ENCODE results near the gene BAZ2B.

The BAZ2B gene

DNA sequence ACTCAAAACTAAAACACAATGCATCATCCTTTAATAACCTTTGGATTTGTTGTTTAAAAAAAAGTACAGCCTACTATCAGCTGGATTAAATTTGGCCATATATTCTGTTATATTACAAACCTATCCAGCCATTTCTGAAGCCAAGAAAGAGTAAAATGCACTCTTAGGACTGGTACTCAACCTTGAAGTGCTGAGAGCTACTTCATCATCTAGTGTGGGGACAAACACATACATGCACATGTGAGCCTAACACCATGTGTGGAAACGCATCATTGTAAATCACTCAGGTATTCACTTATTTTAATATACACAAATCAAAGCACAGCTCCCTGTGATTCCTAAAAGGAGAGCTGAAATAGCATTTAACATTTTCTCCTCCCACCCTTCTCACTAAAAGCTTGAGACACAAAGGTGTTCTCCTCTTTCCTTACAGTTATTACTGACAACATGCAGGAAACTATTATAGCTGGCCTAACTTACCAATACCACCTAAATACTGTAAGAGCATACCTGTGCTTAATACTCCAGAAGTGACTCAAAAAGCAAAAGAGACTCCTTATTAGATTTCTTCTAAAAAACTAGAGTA is 7.5 kb downstream of the BAZ2B start:
- TF ChIP-seq ZFX (IDR thresholded peaks at IDR 0.05) = no peak
- TF ChIP-seq, protein P1, sequence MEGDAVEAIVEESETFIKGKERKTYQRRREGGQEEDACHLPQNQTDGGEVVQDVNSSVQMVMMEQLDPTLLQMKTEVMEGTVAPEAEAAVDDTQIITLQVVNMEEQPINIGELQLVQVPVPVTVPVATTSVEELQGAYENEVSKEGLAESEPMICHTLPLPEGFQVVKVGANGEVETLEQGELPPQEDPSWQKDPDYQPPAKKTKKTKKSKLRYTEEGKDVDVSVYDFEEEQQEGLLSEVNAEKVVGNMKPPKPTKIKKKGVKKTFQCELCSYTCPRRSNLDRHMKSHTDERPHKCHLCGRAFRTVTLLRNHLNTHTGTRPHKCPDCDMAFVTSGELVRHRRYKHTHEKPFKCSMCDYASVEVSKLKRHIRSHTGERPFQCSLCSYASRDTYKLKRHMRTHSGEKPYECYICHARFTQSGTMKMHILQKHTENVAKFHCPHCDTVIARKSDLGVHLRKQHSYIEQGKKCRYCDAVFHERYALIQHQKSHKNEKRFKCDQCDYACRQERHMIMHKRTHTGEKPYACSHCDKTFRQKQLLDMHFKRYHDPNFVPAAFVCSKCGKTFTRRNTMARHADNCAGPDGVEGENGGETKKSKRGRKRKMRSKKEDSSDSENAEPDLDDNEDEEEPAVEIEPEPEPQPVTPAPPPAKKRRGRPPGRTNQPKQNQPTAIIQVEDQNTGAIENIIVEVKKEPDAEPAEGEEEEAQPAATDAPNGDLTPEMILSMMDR (conservative IDR thresholded peaks at IDR 0.05) = no peak
- H3K27ac ChIP-seq = no peak overlapping the region

DNA sequence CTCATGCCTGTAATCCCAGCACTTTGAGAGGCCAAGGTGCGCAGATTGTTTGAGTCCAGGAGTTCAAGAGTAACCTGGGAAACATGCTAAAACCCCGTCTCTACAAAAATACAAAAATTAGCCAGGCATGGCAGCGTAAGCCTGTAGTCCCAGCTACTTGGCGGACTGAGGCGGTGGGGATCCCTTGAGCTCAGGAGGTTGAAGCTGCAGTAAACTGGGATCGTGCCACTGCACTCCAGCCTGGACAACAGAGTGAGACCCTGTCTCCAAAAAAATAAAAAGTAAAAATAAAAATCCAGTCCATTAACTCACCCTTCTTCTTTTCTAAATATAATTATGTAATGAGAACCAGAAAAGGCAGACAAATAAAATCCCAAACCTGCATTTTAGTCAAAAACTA is 8.2 kb downstream of the BAZ2B start:
- H3K27ac ChIP-seq = no peak overlapping the region
- TF ChIP-seq ZFX (IDR thresholded peaks at IDR 0.05) = no peak
- TF ChIP-seq, protein P1 (conservative IDR thresholded peaks at IDR 0.05) = no peak

DNA sequence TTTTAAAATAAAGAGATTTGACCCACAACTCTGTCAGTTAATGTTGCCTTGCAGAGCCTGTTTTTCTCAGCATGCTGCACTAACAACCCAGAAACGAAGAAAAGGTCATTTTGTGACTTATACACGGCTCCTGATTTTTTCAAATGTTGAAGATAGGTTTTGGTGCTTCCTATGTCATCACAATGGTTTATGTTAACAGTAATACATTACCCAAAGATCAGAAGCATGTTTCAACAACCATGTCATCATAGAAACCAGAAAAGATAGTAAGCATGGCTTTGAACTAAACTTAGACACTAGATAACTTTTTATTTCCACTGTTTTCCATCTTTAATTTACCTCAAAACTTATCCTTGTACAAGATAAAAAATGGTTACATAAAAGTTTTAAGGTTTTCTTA is 10.1 kb downstream of the BAZ2B start:
- H3K27ac ChIP-seq = no peak overlapping the region

DNA sequence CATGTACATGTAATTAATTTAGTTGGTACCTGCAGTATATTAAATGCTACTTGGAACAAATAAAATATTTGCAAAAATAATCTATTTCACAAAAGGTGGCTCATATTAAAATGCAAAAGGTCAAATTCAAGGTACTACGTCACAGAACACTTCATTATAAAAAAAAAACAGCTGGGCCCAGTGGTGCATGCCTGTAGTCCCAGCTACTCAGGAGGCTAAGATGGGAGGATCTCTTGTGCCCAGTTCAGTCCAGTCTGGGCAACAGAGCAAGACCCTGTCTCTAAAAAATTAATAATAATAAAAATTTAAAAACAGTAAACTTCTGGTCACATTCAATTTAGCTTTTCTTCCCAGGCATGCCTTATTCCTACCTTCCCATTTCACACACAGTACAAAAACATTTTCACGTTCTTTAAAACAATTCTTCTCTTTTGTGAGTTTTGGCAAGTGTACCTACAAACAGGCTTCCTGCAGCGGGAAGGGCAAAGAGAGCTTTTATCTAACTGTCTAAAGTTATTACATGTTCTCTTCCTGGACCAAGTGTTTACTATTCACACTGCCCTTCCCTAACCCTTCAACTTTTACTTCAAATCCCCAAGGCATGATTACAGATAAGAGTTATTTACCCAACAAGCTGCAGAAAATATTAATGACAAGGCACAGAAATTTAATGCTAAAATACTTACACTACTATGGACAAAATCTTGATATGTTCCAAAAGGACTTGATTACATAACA is 10.7 kb downstream of the BAZ2B start:
- TF ChIP-seq, protein P1 (conservative IDR thresholded peaks at IDR 0.05) = no peak
- TF ChIP-seq ZFX (IDR thresholded peaks at IDR 0.05) = no peak
- H3K27ac ChIP-seq = no peak overlapping the region

More for the DNA sequence above, 10.1 kb downstream of the BAZ2B start:
- no peak for TF ChIP-seq ZFX (IDR thresholded peaks at IDR 0.05)
- TF ChIP-seq, protein P1 (conservative IDR thresholded peaks at IDR 0.05) = no peak

DNA sequence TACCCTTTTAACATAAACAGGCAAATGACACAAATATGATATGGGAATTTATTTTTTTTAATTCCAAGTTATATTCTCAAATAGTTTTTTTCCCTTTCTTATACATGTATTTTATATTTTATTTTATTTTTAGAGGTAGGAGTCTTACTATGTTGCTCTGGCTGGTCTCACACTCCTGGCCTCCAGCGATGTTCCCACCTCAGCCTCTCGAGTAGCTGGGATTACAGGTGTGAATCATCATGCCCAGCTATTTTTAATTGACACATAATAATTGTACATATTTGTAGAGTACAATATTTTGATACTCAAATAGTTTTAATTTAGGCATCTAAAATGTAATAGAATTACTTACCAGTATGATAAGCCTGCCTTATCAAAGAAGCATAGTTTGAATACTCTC is 12.2 kb downstream of the BAZ2B start:
- H3K27ac ChIP-seq = no peak overlapping the region
- TF ChIP-seq, protein P1 (conservative IDR thresholded peaks at IDR 0.05) = no peak
- TF ChIP-seq ZFX (IDR thresholded peaks at IDR 0.05) = no peak

DNA sequence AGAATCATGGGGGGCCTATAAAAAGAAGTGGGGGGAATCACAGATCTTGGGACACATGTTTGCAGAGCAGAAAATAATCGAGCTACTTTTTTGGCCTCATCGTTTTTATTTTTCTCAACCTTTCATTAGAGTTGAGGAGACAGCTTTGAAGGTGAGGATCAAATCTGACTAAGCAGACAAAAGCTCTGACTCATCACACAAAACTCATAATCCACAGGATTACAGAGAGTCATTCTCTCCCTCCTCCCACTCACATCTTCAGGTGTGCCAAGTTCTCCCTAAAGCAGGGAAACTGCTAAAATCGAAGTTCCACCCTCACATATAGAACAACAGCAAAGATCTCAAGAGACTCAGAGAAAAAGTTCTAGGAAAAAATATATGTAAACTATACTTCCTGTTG is 15.6 kb downstream of the BAZ2B start:
- H3K27ac ChIP-seq = no peak overlapping the region
- TF ChIP-seq ZFX (IDR thresholded peaks at IDR 0.05) = no peak
- TF ChIP-seq, protein P1 (conservative IDR thresholded peaks at IDR 0.05) = no peak

DNA sequence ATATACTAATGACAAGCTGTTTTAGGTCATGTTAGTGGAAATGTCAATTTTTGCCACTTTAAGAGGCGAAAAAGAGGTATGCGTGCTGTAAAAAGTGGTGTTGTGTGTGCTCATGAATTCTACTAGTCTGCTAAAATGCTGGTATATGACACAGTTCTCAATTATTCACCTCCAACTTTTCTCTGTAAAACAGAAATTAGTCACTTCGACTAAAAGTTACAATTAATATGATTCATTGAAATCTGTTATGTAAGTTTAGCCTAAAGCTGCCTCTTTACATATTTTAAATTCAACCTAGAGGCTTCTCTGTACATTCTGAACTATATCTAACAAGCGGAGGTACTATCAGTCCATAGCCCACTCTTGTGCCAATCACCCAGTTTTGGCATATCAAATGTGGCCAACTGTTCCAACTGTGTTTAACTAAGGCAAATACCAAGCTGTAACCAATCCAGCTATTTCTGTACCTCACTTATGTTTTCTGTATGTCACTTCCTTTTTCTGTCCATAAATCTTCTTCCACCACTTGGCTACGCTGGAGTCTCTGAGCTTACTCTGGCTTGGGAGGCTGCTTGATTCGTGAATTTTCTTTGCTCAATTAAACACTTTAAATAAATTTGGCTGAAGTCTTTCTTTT is 20.8 kb downstream of the BAZ2B start:
- no peak overlapping the region for H3K27ac ChIP-seq
- TF ChIP-seq, protein P1 (conservative IDR thresholded peaks at IDR 0.05) = peak; percentile 17; the same call in 1 of the 2 replicates
- no peak for TF ChIP-seq ZFX (IDR thresholded peaks at IDR 0.05)

Data from C4-2B (cell line).